Bronchial smooth muscle cell (primary cell): ENCODE results near the gene OR11H12. TPM values are rescaled to one million over a fixed set of nuclear protein-coding genes. Genes with fewer than 3 reads are reported as not detected.

Experiments used
- total RNA-seq: library from RNA; depleted of rRNA; stranded (reverse); fragments of >200 nt; gene quantifications from 2 replicates; pipeline ENCODE4 v1.2.1, GENCODE V29; 2014

OR11H12 gene, protein sequence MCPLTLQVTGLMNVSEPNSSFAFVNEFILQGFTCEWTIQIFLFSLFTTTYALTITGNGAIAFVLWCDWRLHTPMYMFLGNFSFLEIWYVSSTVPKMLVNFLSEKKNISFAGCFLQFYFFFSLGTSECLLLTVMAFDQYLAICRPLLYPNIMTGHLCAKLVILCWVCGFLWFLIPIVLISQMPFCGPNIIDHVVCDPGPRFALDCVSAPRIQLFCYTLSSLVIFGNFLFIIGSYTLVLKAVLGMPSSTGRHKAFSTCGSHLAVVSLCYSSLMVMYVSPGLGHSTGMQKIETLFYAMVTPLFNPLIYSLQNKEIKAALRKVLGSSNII
- total RNA-seq, result not detected in 2 replicates

DNA sequence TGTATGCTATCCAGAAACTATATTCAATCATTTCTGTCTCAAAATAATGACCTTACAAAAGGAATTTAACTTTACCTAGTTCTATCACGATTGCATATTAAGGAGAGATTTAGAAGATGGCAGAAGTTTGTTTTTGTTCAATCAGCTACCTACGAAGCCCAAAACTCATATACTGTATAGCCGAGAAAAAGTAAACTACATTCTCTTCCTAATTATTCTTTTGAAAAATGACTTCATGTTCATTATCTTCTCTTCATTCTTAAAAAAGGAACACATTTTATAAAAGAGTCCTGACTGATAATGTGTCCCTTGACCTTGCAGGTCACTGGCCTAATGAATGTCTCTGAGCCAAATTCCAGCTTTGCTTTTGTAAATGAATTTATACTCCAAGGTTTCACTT, at the start of gene OR11H12:
OR11H12 (plus strand) TSS at position 301 of the 400 bp plus-strand sequence; CDS start at position 301, 0 bp downstream.

